Testis (tissue), 2 donors: ENCODE data around the gene FAF1.

Experiments
- CTCF ChIP-seq, 3 experiments: fragments of 450-650 bp in 2 of 3; fragments of 200-600 bp in 1 of 3; sonication (generic) in 1 of 3; IDR thresholded peaks; one replicate each; pipeline ENCODE4 v1.5.1; 2016 to 2019; ENCODE audit warnings: antibody characterized with exemption in 3 of 3, mild to moderate bottlenecking in 2 of 3, moderate library complexity in 1 of 3
- POLR2A ChIP-seq: fragments of 450-650 bp; IDR thresholded peaks from one replicate; pipeline ENCODE4 v1.6.1; 2017; ENCODE audit warnings: antibody characterized with exemption, mild to moderate bottlenecking, moderate library complexity

- TF ChIP-seq CTCF (IDR thresholded peaks at IDR 0.05) (no peak), POLR2A (no peak)
Observed at GRCh38 chr1:50783286-50783685, 176.8 kb downstream of the FAF1 start.
